Gastroesophageal sphincter (tissue), 4 donors: ENCODE results near the gene TRAF2. TPM values are rescaled to one million over a fixed set of nuclear protein-coding genes. Genes with fewer than 3 reads are reported as not detected.
"Not testable (repeated sequence)": the region's sequence is repeated elsewhere in the genome, so short reads cannot be mapped to it uniquely, and the experiment has no call there.

Experiments used
- ATAC-seq: fragments of 150-250 bp; one replicate; pipeline ENCODE4 v1.9.1; 2016; ENCODE audit warnings: mild to moderate bottlenecking, moderate library complexity
- H3K27ac ChIP-seq, 4 donors: fragments of 200-600 bp; sonication (generic) in 3 of 4; 1 replicate in 3 of 4; 2 replicates in 1 of 4; pipeline ENCODE4 v1.5.1; 2016 to 2019
- H3K27me3 ChIP-seq: fragments of 200-600 bp; sonication (generic); one replicate; pipeline ENCODE4 v1.5.1; 2019
- H3K36me3 ChIP-seq, 2 donors: fragments of 200-600 bp; sonication (generic); one replicate each; pipeline ENCODE4 v1.5.1; 2019; ENCODE audit warnings: control low read depth in 1 of 2
- H3K4me1 ChIP-seq, 3 donors: fragments of 200-600 bp; sonication (generic); 1 replicate in 2 of 3; 2 replicates in 1 of 3; pipeline ENCODE4 v1.5.1; 2016 to 2019; ENCODE audit warnings: control low read depth in 2 of 3
- H3K4me3 ChIP-seq, 2 donors: fragments of 200-600 bp; sonication (generic); one replicate each; pipeline ENCODE4 v1.5.1; 2019; ENCODE audit warnings: mild to moderate bottlenecking in 1 of 2, moderate library complexity in 1 of 2
- H3K9me3 ChIP-seq, 3 donors: fragments of 200-600 bp; sonication (generic); one replicate each; pipeline ENCODE4 v1.5.1; 2017 to 2019; ENCODE audit warnings: control low read depth in 2 of 3
- EP300 ChIP-seq: sonication (generic); formaldehyde crosslinking; IDR thresholded peaks from one replicate; pipeline ENCODE4 v1.6.1; 2017; ENCODE audit warnings: antibody characterized with exemption, mild to moderate bottlenecking
- POLR2A ChIP-seq, 2 donors: fragments of 450-650 bp; IDR thresholded peaks; one replicate each; pipeline ENCODE4 v1.6.1; 2017; ENCODE audit warnings: antibody characterized with exemption in 2 of 2, mild to moderate bottlenecking in 2 of 2, moderate library complexity in 1 of 2
- POLR2AphosphoS5 ChIP-seq: sonication (generic); formaldehyde crosslinking; IDR thresholded peaks from one replicate; pipeline ENCODE4 v1.6.1; 2017; ENCODE audit warnings: antibody characterized with exemption
- WGBS, 2 donors: methylation state at CpG; one replicate each; pipeline ENCODE4 v1.1.5; 2018; ENCODE audit warnings: low coverage in 1 of 2; 5-methylcytosine and 5-hydroxymethylcytosine counted together
- total RNA-seq, 4 donors: library from RNA; depleted of rRNA; stranded (reverse); fragments of >200 nt; gene quantifications; one replicate each; pipeline ENCODE4 v1.1.0, GENCODE V29; 2016
- TF ChIP-seq, protein P1 (sequence below), 4 experiments: fragments of 200-600 bp in 2 of 4; fragments of 450-650 bp in 2 of 4; sonication (generic) in 1 of 4; IDR thresholded peaks; one replicate each; pipeline ENCODE4 v1.5.1; 2017 to 2019; ENCODE audit warnings: antibody characterized with exemption in 4 of 4, mild to moderate bottlenecking in 2 of 4, moderate library complexity in 2 of 4

The TRAF2 gene
- total RNA-seq, 4 donors from 2014 or later: 3.8 to 17.1 (median 11.1) TPM

DNA sequence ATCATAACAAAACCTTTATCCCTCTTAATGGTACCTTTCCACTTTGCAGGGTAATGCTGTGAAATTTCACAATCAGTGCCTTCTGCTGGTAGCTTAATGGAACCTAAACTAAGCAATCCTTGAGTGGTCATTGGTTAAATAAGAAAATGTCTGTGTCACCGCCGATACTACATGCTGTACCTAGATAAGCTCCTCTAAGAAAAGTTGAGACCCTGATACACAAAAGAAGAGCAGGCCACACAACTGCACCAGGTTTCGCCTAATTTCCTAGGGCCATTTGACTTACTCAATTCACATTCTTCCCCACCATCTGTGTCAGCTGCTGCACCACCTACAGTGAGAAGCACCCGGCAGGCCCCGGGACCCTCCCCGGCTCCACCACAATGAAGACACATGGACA lies 11.2 kb upstream of the TRAF2 start:
- TF ChIP-seq, protein P1, sequence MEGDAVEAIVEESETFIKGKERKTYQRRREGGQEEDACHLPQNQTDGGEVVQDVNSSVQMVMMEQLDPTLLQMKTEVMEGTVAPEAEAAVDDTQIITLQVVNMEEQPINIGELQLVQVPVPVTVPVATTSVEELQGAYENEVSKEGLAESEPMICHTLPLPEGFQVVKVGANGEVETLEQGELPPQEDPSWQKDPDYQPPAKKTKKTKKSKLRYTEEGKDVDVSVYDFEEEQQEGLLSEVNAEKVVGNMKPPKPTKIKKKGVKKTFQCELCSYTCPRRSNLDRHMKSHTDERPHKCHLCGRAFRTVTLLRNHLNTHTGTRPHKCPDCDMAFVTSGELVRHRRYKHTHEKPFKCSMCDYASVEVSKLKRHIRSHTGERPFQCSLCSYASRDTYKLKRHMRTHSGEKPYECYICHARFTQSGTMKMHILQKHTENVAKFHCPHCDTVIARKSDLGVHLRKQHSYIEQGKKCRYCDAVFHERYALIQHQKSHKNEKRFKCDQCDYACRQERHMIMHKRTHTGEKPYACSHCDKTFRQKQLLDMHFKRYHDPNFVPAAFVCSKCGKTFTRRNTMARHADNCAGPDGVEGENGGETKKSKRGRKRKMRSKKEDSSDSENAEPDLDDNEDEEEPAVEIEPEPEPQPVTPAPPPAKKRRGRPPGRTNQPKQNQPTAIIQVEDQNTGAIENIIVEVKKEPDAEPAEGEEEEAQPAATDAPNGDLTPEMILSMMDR (IDR thresholded peaks at IDR 0.05): no peak
- TF ChIP-seq EP300 (no peak), POLR2A (IDR thresholded peaks at IDR 0.05) (no peak), POLR2AphosphoS5 (no peak)
- WGBS, 2 donors: 92 to 94% methylated on average over 6 of the region's 6 CpGs

DNA sequence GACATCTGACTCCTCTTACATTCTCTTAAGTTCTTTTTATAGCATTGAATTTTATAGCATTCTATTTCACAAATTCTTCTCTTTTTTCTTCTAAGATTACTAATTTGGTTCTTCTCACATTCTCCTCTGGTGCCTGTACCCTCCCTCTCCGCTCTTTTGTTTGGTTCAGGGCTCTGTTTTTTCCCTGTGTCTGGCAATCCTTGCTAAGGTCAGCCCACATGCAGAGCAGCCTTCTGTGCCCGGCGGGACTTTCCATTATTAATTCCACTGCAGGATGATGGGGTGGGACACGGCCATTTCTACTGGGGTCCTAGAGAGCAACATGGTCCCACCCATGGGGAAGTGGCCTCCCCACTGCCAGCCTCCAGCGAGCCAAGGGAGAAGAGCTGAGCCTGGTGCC lies 9.8 kb upstream of the TRAF2 start:
- Histone ChIP-seq H3K9me3 (no peaks in the 10 kb centered on the region), H3K27ac (no peak overlapping the region), H3K4me3 (no peak overlapping the region), H3K36me3 (no peaks in the 10 kb centered on the region), H3K4me1 (peaks cover 0 to 1% (median 0%) of the 10 kb centered on the region in 3 donors), H3K27me3 (peaks cover 4% of the 10 kb centered on the region)
- no CpG with 5 or more reads among the region's 5 CpGs for WGBS, 2 donors
- ATAC-seq: no peak
- TF ChIP-seq POLR2AphosphoS5: no peak
- TF ChIP-seq POLR2A (IDR thresholded peaks at IDR 0.05): no peak
- TF ChIP-seq EP300: no peak
- TF ChIP-seq, protein P1 (IDR thresholded peaks at IDR 0.05): no peak

More for the DNA sequence above, 11.2 kb upstream of the TRAF2 start:
- Histone ChIP-seq H3K27me3 (no peaks in the 10 kb centered on the region), H3K4me1 (no peaks in the 10 kb centered on the region), H3K4me3 (no peak overlapping the region), H3K36me3 (no peaks in the 10 kb centered on the region), H3K9me3 (no peaks in the 10 kb centered on the region), H3K27ac (no peak overlapping the region)
- ATAC-seq: no peak

DNA sequence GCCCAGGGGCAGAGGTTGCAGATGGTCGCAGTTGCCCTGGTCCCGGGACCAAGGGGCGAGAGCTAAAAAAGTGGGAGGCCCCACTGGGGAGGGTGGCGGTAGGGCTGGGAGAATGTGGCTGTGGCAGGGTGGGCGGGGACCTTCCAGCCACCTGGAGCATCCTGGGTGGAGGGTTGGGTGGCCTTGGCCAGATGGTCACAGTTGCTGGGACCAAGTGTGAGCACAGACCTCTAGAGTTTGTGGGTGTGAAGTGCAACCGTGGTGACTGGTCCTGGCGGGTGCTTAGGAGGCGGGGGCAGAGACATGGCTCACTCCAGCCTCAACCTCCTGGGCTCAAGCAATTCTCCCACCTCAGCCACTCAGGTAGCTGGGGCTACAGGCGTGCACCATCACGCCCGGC lies 5.7 kb upstream of the TRAF2 start:
- Histone ChIP-seq H3K27ac (no peak overlapping the region), H3K27me3 (peaks cover 4% of the 10 kb centered on the region), H3K9me3 (no peaks in the 10 kb centered on the region), H3K36me3 (no peaks in the 10 kb centered on the region), H3K4me3 (no peak overlapping the region), H3K4me1 (peaks cover 0 to 16% (median 11%) of the 10 kb centered on the region in 3 donors)
- no peak for TF ChIP-seq POLR2A (IDR thresholded peaks at IDR 0.05)
- no peak for TF ChIP-seq POLR2AphosphoS5
- TF ChIP-seq, protein P1 (IDR thresholded peaks at IDR 0.05): no peak
- WGBS, 2 donors: 80% methylated on average over 6 of the region's 11 CpGs; no CpG with 5 or more reads in 1 of the 2 donors
- ATAC-seq: no peak

DNA sequence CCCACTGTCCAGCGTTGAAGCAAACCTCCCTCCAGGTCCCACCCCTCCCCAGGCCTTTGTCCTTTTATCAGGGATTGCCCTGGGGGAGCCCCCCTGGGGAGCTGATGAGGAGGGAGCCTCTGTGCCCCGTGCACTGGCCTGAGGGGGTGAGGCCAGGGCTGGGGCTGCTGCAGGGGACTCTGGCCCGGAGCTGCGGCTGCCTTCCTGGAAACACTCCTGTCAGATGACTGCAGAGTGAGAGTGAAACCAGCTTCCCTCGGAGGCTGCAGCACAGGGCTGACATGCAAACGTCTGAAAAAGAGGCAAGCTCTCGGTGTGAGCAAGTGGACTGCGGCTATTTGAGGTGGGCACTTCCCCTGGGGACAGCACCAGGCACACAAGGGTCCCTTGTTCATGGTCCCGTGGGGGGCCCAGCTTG lies 4.6 kb upstream of the TRAF2 start:
- Histone ChIP-seq H3K4me1 (peaks cover 0 to 21% (median 13%) of the 10 kb centered on the region in 3 donors), H3K36me3 (no peaks in the 10 kb centered on the region), H3K27ac (peak overlapping the region in 2 of 4 donors; percentile 5 to 28), H3K4me3 (no peak overlapping the region), H3K9me3 (no peaks in the 10 kb centered on the region), H3K27me3 (peaks cover 4% of the 10 kb centered on the region)
- ATAC-seq: no peak
- WGBS, 2 donors: no CpG with 5 or more reads among the region's 9 CpGs
- TF ChIP-seq, protein P1 (IDR thresholded peaks at IDR 0.05): no peak
- TF ChIP-seq EP300 (no peak), POLR2A (IDR thresholded peaks at IDR 0.05) (no peak), POLR2AphosphoS5 (no peak)

DNA sequence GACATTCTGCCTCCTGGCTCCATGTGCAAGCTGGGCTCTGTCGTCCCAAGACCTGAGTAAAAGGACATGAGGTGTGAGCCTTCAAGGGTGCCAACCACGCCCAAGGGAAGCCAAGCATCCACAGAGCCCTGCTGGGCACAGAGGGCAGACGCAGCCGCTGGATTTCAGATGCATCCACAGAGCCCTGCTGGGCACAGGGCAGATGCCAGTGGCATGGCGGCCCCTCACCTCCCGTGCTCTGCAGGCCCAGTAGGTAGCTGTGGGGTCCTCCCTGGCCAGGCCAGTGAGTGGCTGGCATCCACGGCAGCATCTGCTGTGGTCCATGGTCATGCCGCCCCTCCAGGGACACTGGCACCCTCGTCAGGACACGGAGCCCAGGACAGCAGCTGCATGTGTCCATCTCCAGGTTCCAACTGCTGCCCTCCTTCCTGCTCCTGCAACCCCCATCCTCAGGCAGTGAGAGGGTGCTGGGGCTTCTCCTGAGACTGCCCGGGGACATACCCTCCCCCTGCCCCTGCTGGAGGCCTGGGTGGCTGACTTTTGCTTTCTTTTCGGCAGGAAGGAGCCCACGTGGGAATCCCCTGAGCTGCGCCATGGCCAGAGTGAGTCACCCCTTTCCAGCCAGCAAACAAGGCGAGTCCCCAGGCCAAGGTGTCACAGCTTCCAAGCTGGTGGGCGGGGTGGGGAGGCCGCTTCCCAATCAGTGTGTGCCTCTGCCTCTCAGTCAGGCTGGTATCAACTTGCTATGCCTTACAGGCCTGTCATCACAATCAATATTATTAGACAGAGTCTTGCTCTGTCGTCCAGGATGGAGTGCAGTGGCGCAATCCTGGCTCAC lies 4.0 kb upstream of the TRAF2 start:
- TF ChIP-seq POLR2AphosphoS5 (no peak), EP300 (no peak), POLR2A (IDR thresholded peaks at IDR 0.05) (no peak)
- TF ChIP-seq, protein P1 (IDR thresholded peaks at IDR 0.05): no peak
- Histone ChIP-seq H3K36me3 (no peaks in the 10 kb centered on the region), H3K9me3 (no peaks in the 10 kb centered on the region), H3K27me3 (peaks cover 4% of the 10 kb centered on the region), H3K4me1 (peaks cover 0 to 27% (median 15%) of the 10 kb centered on the region in 3 donors), H3K27ac (peak overlapping the region in 2 of 4 donors; percentile 5 to 28), H3K4me3 (no peak overlapping the region)
- WGBS, 2 donors: 51% methylated on average over 3 of the region's 19 CpGs; no CpG with 5 or more reads in 1 of the 2 donors
- no peak for ATAC-seq

DNA sequence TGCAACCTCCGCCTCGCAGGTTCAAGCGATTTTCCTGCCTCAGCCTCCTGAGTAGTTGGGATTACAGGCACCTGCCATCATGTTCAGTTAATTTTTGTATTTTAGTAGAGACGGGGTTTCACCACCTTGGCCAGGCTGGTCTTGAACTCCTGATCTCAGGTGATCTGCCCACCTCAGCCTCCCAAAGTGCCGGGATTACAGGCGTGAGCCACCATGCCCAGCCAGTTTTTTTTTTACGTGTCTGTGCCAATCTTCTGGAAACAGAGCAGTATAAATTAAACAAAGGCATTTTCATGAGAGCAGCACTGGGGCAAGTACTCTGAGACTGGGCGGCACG lies 3.4 kb upstream of the TRAF2 start:
- 93% methylated on average over 7 of the region's 9 CpGs; no CpG with 5 or more reads in 1 of the 2 donors for WGBS, 2 donors
- not testable (repeated sequence) for ATAC-seq, H3K36me3 ChIP-seq, H3K4me3 ChIP-seq, H3K9me3 ChIP-seq, H3K27ac ChIP-seq, H3K27me3 ChIP-seq
- H3K4me1 ChIP-seq: peaks cover 0 to 33% (median 17%) of the 10 kb centered on the region in 3 donors

DNA sequence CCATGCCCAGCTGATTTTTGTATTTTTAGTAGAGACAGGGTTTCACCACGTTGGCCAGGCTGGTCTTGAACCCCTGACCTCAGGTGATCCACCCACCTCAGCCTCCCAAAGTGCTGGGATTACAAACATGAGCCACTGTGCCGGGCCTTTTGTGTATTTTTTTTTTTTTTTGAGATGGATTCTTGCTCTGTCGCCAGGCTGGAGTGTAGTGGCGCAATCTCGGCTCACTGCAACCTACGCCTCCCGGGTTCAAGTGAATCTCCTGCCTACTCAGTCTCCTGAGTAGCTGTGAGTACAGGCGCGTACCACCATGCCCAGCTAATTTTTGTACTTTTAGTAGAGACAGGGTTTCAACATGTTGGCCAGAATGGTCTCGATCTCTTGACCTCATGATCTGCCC lies 2.6 kb upstream of the TRAF2 start:
- not testable (repeated sequence) for H3K27ac ChIP-seq, H3K27me3 ChIP-seq, H3K36me3 ChIP-seq, ATAC-seq, H3K9me3 ChIP-seq, H3K4me3 ChIP-seq
- WGBS, 2 donors: 87 to 88% methylated on average over 7 to 9 of the region's 10 CpGs
- H3K4me1 ChIP-seq: peaks cover 0 to 39% (median 17%) of the 10 kb centered on the region in 3 donors
